HG02623 (cell line): ENCODE data around the gene PRELID3B.

Source experiments
- ATAC-seq: cut with Tn5 transposase; IDR thresholded peaks from one replicate; pipeline ENCODE4 v1.9.1; 2021; ENCODE audit warnings: moderate library complexity; ENCODE audit not compliant: unreplicated experiment

PRELID3B gene

DNA sequence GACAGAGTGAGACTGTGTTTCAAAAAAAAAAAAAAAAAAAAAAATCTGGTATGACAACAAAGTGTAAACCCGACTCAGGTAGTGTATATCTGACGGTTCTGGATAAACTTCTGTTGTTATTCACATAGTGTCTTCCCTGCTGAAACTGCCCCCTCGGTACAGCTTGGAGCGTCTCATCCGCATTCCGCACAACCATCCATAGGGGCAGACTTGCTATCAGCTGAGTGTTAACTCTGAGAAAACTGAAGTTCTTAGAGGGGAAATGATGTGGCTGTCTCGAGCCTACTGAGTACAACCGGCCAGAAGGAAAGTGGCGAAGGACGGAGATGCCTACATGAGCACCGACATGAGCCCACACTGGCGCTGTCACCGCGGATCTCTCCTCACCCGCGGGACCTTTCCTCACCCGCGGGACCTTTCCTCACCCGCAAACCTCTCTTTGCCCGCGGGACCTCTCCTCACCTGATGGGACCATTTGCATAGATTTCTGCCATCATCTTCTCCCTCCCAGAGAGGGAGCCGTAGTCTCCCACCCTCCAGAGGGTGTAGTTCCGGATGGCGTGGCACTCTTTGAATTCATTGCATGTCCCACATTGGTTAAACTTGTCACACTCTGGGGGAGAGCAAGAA lies 45.3 kb downstream of the PRELID3B start:
- ATAC-seq, result no peak

GRCh38 chr20:58996226-58996611 lies 46.4 kb downstream of the PRELID3B start:
- no peak for ATAC-seq

DNA sequence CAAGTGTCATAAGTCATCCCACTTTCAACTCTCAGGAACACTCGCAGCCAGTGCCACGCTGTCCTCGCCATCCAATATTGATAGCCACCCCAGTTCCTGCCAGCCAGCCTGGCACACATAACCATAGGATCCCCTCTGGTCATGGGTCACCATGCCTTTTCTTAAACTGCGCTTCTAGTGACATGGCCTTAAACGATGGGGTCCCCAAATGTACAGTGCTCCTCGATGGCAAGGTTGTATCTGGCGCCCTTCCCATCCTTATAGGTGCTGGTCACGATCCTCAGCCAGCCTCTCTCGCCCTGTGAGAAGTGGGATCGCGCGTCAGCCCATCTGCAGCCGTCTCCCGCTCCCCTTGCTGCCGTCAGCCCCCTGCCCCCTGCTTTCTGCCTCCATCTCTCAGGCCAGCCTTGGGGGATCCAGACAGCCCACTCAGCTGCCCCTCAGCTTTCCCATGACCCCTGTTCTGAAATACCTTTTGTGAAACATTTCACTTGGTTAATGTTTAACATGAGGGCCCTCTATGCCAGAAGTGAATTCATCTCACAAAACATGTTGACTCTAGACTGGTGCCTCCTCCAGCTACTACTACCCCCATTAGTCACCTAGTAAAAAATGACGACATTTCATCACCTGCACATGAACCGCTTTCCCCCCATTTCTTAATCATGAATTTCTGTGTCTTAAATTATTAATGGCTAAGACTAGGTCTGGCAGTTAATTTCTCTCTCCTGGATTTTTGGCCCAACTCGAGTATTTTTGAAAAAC lies 46.9 kb downstream of the PRELID3B start:
- ATAC-seq, result no peak

DNA sequence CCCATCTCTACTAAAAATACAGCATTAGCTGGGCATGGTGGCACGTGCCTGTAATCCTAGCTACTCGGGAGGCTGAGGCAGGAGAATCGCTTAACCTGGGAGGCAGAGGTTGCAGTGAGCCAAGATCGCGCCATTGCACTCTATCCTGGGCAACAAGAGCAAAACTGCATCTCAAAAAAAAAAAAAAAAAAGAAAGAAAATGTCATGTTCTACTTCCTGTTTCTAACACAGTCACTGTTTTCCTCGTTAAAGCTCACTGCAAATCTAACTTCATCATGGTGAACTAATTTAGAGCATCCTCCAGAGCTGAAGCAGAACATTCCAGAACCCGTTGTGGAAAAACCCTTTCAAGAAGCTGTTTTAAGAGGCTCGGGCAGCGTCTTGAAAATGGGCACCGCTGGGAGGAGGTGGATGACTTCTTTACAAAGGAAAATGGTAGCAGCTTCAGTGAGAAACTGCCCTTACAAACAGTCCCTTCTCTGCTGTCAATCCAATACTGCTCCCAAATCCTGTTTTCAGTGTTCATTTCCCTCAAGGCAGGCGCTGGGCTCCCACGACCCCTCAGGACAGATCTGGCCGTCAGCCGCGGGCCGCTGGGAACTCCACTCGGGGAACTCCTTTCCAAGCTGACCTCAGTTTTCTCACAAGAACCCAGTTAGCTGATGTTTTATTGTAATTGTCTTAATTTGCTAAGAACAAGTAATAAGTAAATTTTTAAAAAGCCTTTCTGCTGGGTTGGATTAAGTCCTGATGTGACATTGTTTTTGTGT lies 48.0 kb downstream of the PRELID3B start:
- ATAC-seq, result no peak

- ATAC-seq, result no peak
These were observed 49.0 kb downstream of the PRELID3B start for GRCh38 chr20:58993332-58994248.

- no peak for ATAC-seq
These were observed 49.7 kb downstream of the PRELID3B start for GRCh38 chr20:58992911-58993310.

GRCh38 chr20:58991715-58992114 lies 50.9 kb downstream of the PRELID3B start:
- no peak for ATAC-seq

DNA sequence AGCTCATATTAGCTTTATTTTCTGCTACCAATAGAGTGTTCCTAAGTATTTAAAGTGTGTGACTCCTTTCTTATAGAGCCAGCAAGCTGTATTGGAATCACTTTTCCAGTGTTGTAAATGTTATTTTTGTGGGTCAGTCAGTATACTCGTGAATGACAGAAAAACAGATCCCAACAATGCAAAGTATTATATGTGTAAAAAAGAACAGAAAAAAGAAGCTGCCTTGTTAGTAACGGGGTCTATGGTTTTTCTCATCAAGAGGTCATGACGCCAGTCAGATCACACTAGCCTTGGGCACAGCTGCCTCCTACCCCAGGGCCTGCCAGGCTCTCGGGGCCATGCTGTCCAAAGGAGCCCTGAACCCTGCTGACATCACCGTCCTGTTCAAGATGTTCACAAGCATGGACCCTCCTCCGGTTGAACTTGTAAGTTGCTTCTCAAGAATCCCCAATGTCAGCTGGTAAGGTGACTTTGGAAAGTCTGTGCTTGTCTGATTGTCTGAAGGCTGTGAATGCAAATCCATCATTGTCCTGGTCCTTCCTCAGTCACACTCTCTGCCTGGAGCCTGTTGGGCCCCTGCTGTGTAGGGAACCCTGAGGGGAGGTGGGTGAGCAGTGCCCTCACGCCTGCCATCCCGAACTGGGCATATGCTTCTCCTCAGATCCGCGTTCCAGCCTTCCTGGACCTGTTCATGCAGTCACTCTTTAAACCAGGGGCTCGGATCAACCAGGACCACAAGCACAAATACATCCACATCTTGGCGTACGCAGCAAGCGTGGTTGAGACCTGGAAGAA lies 51.7 kb downstream of the PRELID3B start:
- no peak for ATAC-seq

GRCh38 chr20:58989196-58989595 lies 53.4 kb downstream of the PRELID3B start:
- ATAC-seq, result no peak

- no peak for ATAC-seq
These were observed 54.1 kb downstream of the PRELID3B start for GRCh38 chr20:58988565-58988882.

- no peak for ATAC-seq
These were observed 54.6 kb downstream of the PRELID3B start for GRCh38 chr20:58987790-58988564.

DNA sequence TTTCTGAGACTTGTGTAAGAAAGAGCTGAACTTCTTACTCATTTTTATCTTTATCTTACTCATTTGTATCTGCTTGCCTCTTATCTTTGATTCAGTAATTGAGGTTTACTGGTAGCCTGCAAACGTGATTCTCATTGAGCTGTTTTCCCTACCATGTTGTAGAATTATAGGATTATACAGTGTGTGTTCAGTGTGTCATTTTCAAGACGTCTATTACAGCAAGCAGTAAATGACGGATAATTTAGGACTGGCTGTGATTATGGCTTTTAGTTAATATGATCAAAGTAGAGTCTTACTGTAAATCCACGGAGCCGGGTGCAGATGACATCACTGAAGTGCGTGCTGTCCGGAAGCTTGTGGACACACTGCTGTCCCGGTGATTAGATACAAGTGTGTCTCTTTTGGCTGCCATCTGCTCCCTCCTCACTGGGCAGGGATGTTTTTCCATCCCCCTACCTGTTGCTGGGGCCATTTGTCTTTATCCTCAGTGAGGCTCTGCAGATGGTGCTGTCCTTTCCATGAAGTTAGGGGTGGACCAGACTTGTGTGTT lies 55.5 kb downstream of the PRELID3B start:
- no peak for ATAC-seq

DNA sequence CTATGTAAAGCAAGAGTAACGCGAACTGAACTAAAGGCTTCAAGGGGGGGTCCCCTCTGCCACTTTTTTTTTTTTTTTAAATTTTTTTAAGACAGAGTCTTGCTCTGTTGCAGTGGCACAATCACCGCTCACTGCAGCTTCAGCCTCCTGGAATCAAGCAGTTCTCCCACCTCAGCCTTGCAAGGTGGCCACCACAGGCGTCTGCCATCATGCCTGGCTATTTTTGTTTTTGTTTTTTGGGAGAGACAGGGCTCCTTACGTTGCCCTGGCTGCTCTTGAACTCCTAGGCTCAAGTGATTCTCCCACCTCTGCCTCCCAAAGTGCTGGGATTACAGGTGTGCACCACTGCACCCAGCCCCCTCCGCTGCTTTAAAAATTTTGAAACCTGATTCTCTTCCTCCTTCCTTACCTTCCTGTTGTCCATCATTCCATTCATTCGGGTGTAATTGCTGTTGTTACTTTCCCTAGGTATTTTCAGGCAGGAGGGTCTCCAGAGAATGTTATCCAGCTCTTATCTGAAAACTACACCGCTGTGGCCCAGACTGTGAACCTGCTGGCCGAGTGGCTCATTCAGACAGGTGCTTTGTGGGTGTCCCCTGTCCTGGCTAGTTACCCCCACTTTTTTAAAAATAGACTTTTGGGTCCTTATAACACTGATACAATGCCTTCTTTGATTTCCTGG lies 56.2 kb downstream of the PRELID3B start:
- no peak for ATAC-seq

DNA sequence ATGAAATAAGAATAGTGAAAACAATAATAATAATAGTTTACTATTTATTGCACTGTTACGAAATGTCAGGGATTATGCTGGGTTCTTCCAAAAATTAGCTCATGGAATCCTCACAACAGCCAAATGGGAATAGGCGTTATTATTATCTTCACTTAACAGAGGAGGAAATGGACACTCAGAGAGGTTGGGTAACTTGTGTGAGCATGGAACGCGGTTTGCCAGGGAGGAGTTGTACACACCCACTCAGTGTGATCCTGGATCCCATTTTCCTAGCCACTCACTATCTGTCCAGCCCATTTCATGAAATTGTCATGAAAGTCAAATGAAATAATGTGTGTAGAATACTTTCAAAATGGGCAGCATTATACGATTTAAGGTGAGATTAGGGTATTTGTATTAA lies 56.9 kb downstream of the PRELID3B start:
- no peak for ATAC-seq

- no peak for ATAC-seq
These were observed 57.9 kb downstream of the PRELID3B start for GRCh38 chr20:58984691-58985090.
